Panc1 (cell line): Measurements from ENCODE around the gene SCRN1.

Experiments
- CTCF ChIP-seq: fragments of 450-650 bp; IDR thresholded peaks from 2 replicates; pipeline ENCODE4 v1.5.1; 2017; ENCODE audit warnings: mild to moderate bottlenecking
- POLR2AphosphoS5 ChIP-seq: IDR thresholded peaks from 2 replicates; pipeline ENCODE4 v1.6.1; 2012; ENCODE audit warnings: mild to moderate bottlenecking, low read depth, low read length, moderate library complexity
- REST ChIP-seq, 2 experiments: IDR thresholded peaks; 2 replicates each; pipeline ENCODE4 v1.6.1; 2011 to 2012; ENCODE audit warnings: low read depth in 2 of 2, control low read depth in 1 of 2, low read length in 1 of 2, mild to moderate bottlenecking in 1 of 2, moderate library complexity in 1 of 2; ENCODE audit not compliant: insufficient read depth in 1 of 2
- SIN3A ChIP-seq: IDR thresholded peaks from 2 replicates; pipeline ENCODE4 v1.6.1; 2012; ENCODE audit warnings: low read depth, mild to moderate bottlenecking, low read length, moderate library complexity, borderline replicate concordance; ENCODE audit not compliant: insufficient read depth
- TCF7L2 ChIP-seq: IDR thresholded peaks from 2 replicates; pipeline ENCODE4 v1.6.1; 2011; ENCODE audit warnings: mild to moderate bottlenecking, low read depth, low read length, inconsistent platforms

GRCh38 chr7:29890251-29890650, 99.3 kb downstream of the SCRN1 start:
- TF ChIP-seq POLR2AphosphoS5 (no peak), CTCF (no peak), REST (IDR thresholded peaks at IDR 0.05; ENCODE audit: insufficient read depth in 1 of 2, low read depth in 2 of 2, low read length in 1 of 2) (no peak), TCF7L2 (no peak), SIN3A (no peak)
